Prostate gland (tissue), 2 donors: ENCODE results near the gene RAB15. TPM values are rescaled to one million over a fixed set of nuclear protein-coding genes. Genes with fewer than 3 reads are reported as not detected.

Source experiments
- DNase-seq: peaks from one replicate; pipeline ENCODE4 v3.0.0-alpha.2; 2019; ENCODE audit warnings: low spot score
- H3K27ac ChIP-seq, 2 donors: fragments of 200-600 bp; sonication (generic); 2 replicates each; pipeline ENCODE4 v1.5.1; 2017 to 2019
- H3K27me3 ChIP-seq: fragments of 200-600 bp; sonication (generic); replicated peaks from 2 replicates; pipeline ENCODE4 v1.5.1; 2019; ENCODE audit not compliant: insufficient read depth
- H3K36me3 ChIP-seq, 2 donors: fragments of 200-600 bp; sonication (generic); 1 replicate in 1 of 2; 2 replicates in 1 of 2; pipeline versions ENCODE4 v1.5.1 to v1.8.1; 2017 to 2019
- H3K4me1 ChIP-seq: fragments of 200-600 bp; sonication (generic); replicated peaks from 2 replicates; pipeline ENCODE4 v1.5.1; 2019
- H3K4me3 ChIP-seq, 2 donors: fragments of 200-600 bp; sonication (generic); 2 replicates each; pipeline ENCODE4 v1.5.1; 2017 to 2019
- H3K9me3 ChIP-seq: fragments of 200-600 bp; sonication (generic); 2 replicates; pipeline ENCODE4 v1.5.1; 2017
- POLR2A ChIP-seq: fragments of 450-650 bp; IDR thresholded peaks from one replicate; pipeline ENCODE4 v1.6.1; 2016; ENCODE audit warnings: antibody characterized with exemption, mild to moderate bottlenecking
- POLR2AphosphoS5 ChIP-seq: sonication (generic); formaldehyde crosslinking; IDR thresholded peaks from one replicate; pipeline ENCODE4 v1.6.1; 2017; ENCODE audit warnings: antibody characterized with exemption
- WGBS: methylation state at CpG from one replicate; pipeline ENCODE4 v1.1.5; 2018; 5-methylcytosine and 5-hydroxymethylcytosine counted together
- intact Hi-C: fragments of 100-400 bp; cut with DNase I; formaldehyde crosslinking; loops from one replicate; pipeline ENCODE4 v1.14.2; 2022
- total RNA-seq, 2 donors: library from RNA; depleted of rRNA; stranded (reverse); fragments of >200 nt; gene quantifications; one replicate each; pipeline ENCODE4 v1.1.0, GENCODE V29; 2016
- TF ChIP-seq, protein P1 (sequence below), 4 experiments: fragments of 200-600 bp in 2 of 4; fragments of 450-650 bp in 2 of 4; sonication (generic) in 2 of 4; IDR thresholded peaks; 1 replicate in 3 of 4; 2 replicates in 1 of 4; pipeline ENCODE4 v1.5.1; 2016 to 2019; ENCODE audit warnings: antibody characterized with exemption in 4 of 4, mild to moderate bottlenecking in 2 of 4, moderate library complexity in 2 of 4

RAB15 gene
- total RNA-seq, 2 donors from 2014 or later = 10.1 to 17.5 TPM

DNA sequence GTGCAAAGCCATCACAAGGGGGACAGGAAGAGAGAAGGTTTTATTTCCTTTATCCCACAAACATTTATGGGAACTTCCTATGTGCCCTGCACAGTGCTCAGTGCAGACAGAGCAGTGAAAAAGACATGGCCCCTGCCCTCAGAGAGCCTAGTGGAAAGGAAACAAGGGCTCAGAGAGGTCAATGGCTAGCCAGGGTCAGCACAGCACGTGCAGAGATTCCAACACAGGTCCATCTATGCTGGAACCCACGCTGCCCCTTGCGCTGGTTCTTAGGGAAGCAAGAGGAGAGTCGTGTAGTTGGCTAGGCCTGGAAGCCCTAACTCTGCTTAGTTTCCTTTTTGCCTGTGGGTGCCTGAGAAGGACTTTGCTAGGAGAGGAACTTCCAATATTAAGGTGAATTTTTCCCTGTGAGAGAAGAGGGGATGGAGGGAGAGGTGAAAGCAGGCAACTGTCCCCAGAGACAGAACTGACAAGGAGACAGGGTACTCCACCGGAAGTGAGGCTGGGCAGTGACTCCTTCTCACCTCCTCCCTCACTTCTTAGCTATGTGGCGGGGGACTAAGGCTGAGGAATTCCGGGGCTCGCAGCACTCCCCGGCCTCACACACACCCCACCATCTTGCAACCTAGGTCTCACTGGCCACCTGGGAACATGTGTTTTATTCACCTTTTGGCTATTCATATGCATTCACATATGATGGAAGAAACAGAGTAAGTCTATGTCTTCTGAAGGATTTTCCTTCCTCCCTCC is 17.5 kb downstream of the RAB15 start:
- H3K4me1 ChIP-seq = no peaks in the 10 kb centered on the region
- peaks cover 0 to 3% of the 10 kb centered on the region in 2 donors for H3K36me3 ChIP-seq
- 92% methylated on average over 9 of the region's 9 CpGs for WGBS
- no peaks in the 10 kb centered on the region for H3K9me3 ChIP-seq
- TF ChIP-seq, protein P1, sequence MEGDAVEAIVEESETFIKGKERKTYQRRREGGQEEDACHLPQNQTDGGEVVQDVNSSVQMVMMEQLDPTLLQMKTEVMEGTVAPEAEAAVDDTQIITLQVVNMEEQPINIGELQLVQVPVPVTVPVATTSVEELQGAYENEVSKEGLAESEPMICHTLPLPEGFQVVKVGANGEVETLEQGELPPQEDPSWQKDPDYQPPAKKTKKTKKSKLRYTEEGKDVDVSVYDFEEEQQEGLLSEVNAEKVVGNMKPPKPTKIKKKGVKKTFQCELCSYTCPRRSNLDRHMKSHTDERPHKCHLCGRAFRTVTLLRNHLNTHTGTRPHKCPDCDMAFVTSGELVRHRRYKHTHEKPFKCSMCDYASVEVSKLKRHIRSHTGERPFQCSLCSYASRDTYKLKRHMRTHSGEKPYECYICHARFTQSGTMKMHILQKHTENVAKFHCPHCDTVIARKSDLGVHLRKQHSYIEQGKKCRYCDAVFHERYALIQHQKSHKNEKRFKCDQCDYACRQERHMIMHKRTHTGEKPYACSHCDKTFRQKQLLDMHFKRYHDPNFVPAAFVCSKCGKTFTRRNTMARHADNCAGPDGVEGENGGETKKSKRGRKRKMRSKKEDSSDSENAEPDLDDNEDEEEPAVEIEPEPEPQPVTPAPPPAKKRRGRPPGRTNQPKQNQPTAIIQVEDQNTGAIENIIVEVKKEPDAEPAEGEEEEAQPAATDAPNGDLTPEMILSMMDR (IDR thresholded peaks at IDR 0.05) = no peak
- TF ChIP-seq POLR2A (no peak), POLR2AphosphoS5 (no peak)
- intact Hi-C loops = no loop called here
- DNase-seq = no peak
- H3K4me3 ChIP-seq = no peak overlapping the region
- no peaks in the 10 kb centered on the region for H3K27me3 ChIP-seq
- no peak overlapping the region for H3K27ac ChIP-seq

DNA sequence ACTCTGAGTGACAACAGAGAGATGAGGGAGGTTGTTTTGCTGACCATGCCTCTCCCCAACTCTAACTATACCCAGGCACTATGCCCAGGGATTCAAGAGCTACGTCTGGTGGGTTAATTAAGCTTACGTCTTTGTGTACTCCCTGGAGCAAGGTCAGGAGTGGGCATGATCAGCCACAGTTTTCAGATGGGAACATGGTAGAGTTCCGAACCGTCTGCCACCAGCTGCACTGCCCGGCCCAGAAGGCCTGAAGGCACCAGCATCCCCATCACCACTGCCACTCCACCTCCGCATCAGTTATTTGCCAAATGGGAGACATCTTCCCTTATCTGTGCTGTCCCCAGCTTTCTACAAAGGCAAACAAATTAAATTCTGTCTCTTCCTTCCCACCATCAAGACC is 18.5 kb downstream of the RAB15 start:
- 96% methylated on average over 6 of the region's 6 CpGs for WGBS
- no peak overlapping the region for H3K27ac ChIP-seq
- intact Hi-C loops = no loop called here
- peaks cover 0 to 3% of the 10 kb centered on the region in 2 donors for H3K36me3 ChIP-seq
- H3K27me3 ChIP-seq = no peaks in the 10 kb centered on the region
- H3K4me3 ChIP-seq = no peak overlapping the region
- no peaks in the 10 kb centered on the region for H3K4me1 ChIP-seq
- no peaks in the 10 kb centered on the region for H3K9me3 ChIP-seq
- no peak for DNase-seq
- no peak for TF ChIP-seq POLR2AphosphoS5
- no peak for TF ChIP-seq POLR2A
- TF ChIP-seq, protein P1 (IDR thresholded peaks at IDR 0.05) = no peak

DNA sequence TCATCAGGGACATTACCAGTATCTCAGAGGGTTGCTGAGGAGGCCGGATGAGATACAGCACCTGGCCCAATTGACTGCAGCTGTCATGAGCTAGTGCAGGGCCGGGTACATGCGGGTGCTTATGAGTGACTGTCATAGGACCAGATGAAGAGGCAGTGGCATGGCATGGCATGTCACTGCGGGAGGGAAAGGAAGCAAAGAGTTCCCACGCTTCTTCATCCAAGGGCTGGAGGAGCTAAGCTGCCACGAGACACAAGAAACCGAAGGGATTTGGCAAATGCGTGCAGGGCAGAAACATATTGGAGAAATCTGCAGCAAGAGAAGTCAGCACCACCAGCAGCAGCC is 18.9 kb downstream of the RAB15 start:
- no peaks in the 10 kb centered on the region for H3K27me3 ChIP-seq
- H3K4me3 ChIP-seq = no peak overlapping the region
- peaks cover 0 to 3% of the 10 kb centered on the region in 2 donors for H3K36me3 ChIP-seq
- H3K9me3 ChIP-seq = no peaks in the 10 kb centered on the region
- whole genome bisulfite sequencing = 94% methylated on average over 8 of the region's 8 CpGs
- H3K27ac ChIP-seq = no peak overlapping the region
- H3K4me1 ChIP-seq = no peaks in the 10 kb centered on the region
- intact Hi-C loops = no loop called here
- TF ChIP-seq POLR2AphosphoS5 (no peak), POLR2A (no peak)
- TF ChIP-seq, protein P1 (IDR thresholded peaks at IDR 0.05) = no peak
- no peak for DNase-seq

DNA sequence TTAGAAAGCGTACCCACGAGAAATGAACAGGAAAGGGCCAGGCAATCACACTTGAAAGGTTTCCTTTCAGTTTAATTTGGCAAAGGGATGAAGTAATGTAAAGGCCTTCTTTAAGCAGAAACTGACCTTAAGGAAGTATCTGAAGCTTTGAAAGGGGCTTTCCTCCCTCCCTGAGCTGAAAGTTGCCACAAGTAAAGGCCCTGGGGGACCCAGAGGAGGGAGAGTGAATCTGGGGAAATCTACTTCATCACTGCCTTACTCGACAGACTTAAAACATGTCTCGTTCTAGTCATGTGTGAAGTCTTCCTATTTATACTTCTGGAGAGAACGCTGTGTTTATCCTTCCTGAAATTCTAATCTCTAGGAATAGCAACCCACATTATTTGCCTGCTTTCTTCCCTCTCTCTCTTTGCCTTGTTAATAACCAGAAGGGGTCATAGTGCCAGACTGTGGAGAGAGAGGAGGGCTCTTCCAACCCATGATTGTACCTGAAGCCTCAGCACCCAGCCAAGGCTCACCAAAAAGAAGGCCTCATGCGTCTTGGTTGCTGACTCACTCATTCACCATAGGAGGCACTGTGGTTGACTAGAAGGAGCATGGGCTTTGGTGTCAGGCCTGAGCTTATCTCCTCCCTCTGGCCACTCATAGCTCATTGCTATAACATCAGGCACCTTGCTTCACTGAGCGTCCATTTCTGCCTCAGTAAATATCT is 19.4 kb downstream of the RAB15 start:
- no peaks in the 10 kb centered on the region for H3K4me1 ChIP-seq
- intact Hi-C loops = no loop called here
- 83% methylated on average over 7 of the region's 7 CpGs for WGBS
- no peak for TF ChIP-seq POLR2A
- no peak for DNase-seq
- no peak overlapping the region for H3K27ac ChIP-seq
- peaks cover 0 to 3% of the 10 kb centered on the region in 2 donors for H3K36me3 ChIP-seq
- no peaks in the 10 kb centered on the region for H3K9me3 ChIP-seq
- H3K27me3 ChIP-seq = no peaks in the 10 kb centered on the region
- H3K4me3 ChIP-seq = no peak overlapping the region

DNA sequence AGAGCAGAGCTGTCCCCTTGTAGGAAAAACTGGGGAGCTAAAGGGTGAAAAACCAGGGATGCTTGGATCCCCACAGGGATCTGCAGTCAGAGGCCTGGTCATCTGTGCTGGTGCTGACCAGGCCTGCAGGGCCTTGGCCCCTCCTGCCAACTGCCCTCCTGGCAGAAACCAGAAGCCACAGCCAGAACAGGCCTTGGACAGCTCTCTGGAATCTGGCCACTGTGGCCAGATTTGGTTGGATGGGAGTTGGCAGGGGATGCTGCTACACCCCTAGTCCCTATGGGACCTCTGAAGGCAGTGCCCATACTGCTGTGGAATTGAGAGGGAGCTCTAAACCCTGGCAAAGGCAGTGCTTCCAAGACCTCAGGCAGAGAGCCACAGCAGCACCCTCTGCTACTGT is 20.4 kb downstream of the RAB15 start:
- H3K36me3 ChIP-seq = peaks cover 0 to 3% of the 10 kb centered on the region in 2 donors
- H3K9me3 ChIP-seq = no peaks in the 10 kb centered on the region
- no peak for DNase-seq
- TF ChIP-seq, protein P1 (IDR thresholded peaks at IDR 0.05) = no peak
- TF ChIP-seq POLR2AphosphoS5 = no peak
- TF ChIP-seq POLR2A = no peak
- H3K4me1 ChIP-seq = no peaks in the 10 kb centered on the region
- no peak overlapping the region for H3K4me3 ChIP-seq
- H3K27me3 ChIP-seq = no peaks in the 10 kb centered on the region
- H3K27ac ChIP-seq = no peak overlapping the region
- intact Hi-C loops = no loop called here
